Stomach (tissue), 4 donors: Measurements from ENCODE around the gene NF1.

Source experiments
- CTCF ChIP-seq, 7 experiments: fragments of 450-650 bp in 4 of 7; fragments of 200-600 bp in 3 of 7; sonication (generic) in 3 of 7; IDR thresholded peaks; one replicate each; pipeline ENCODE4 v1.5.1; 2016 to 2019; ENCODE audit warnings: antibody characterized with exemption in 7 of 7, control low read depth in 2 of 7, mild to moderate bottlenecking in 1 of 7
- EP300 ChIP-seq: sonication (generic); formaldehyde crosslinking; IDR thresholded peaks from one replicate; pipeline ENCODE4 v1.6.1; 2017; ENCODE audit warnings: antibody characterized with exemption
- POLR2AphosphoS5 ChIP-seq, 3 donors: sonication (generic); formaldehyde crosslinking; IDR thresholded peaks; one replicate each; pipeline ENCODE4 v1.6.1; 2016; ENCODE audit warnings: antibody characterized with exemption in 3 of 3

GRCh38 chr17:31339906-31340661 lies 245.3 kb downstream of the NF1 start:
- TF ChIP-seq CTCF (IDR thresholded peaks at IDR 0.05) (no peak), POLR2AphosphoS5 (IDR thresholded peaks at IDR 0.05) (no peak), EP300 (no peak)
